Endothelial cell of umbilical vein (primary cell): ENCODE data around the gene NR1H3. TPM values are rescaled to one million over a fixed set of nuclear protein-coding genes. Genes with fewer than 3 reads are reported as not detected.

Experiments used
- BruUV-seq: library from RNA; stranded (reverse); fragments of 400-500 nt; replicated peaks from 2 replicates; lab custom pipeline; 2021; lab: Mats Ljungman, UMichigan
- CTCF ChIA-PET: fragments of 300-600, 350-600 bp; sonication (Branson Sonifier 250); formaldehyde crosslinking; loops from one replicate; lab custom pipeline; 2021; ENCODE audit warnings: antibody characterized with exemption, inconsistent platforms; lab: Charles Lee
- POLR2A ChIA-PET: fragments of 300-600, 350-600 bp; sonication (Branson Sonifier 250); formaldehyde crosslinking; loops from one replicate; lab custom pipeline; 2021; ENCODE audit warnings: antibody characterized with exemption, inconsistent platforms; lab: Charles Lee
- DNase-seq: peaks from one replicate; pipeline ENCODE4 v3.0.0-alpha.2; 2011; ENCODE audit warnings: low read depth, low spot score
- FAIRE-seq: peaks from 2 replicates; lab custom pipeline; 2011; peaks lifted over from hg19 to GRCh38; lab: Jason Lieb, UNC
- H2AFZ ChIP-seq: 2 replicates; pipeline ENCODE4 v1.6.0; 2012; ENCODE audit warnings: low read depth, low read length, control low read depth, inconsistent platforms
- H3K27ac ChIP-seq: 2 replicates; pipeline ENCODE4 v1.5.1; 2011; ENCODE audit warnings: low read depth, mild to moderate bottlenecking, control low read depth, low read length, moderate library complexity; ENCODE audit not compliant: insufficient read depth
- H3K27me3 ChIP-seq, 2 experiments: 2 replicates each; pipeline versions ENCODE4 v1.6.0 to v1.6.1; 2011; ENCODE audit warnings: low read length in 2 of 2, mixed read lengths in 1 of 2; ENCODE audit not compliant: control insufficient read depth in 2 of 2, insufficient read depth in 2 of 2
- H3K36me3 ChIP-seq, 2 experiments: 2 replicates in 1 of 2; 3 replicates in 1 of 2; pipeline ENCODE4 v1.5.1; 2011; ENCODE audit warnings: low read length in 2 of 2, mild to moderate bottlenecking in 1 of 2, moderate library complexity in 1 of 2; ENCODE audit not compliant: control insufficient read depth in 2 of 2, insufficient read depth in 2 of 2; ENCODE audit errors: extremely low read depth in 1 of 2
- H3K4me1 ChIP-seq: 3 replicates; pipeline ENCODE4 v1.5.1; 2011; ENCODE audit warnings: mild to moderate bottlenecking, low read length; ENCODE audit not compliant: control insufficient read depth, insufficient read depth; ENCODE audit errors: extremely low read depth
- H3K4me2 ChIP-seq: 2 replicates; pipeline ENCODE4 v1.6.1; 2011; ENCODE audit warnings: low read length, control low read depth, mixed read lengths; ENCODE audit not compliant: insufficient read depth
- H3K4me3 ChIP-seq, 3 experiments: fragments of 200-600 bp in 1 of 3; sonication (generic), shearing (Covaris generic) in 1 of 3; replicated peaks in 1 of 3; 2 replicates each; pipeline ENCODE4 v1.5.1; 2011 to 2016; ENCODE audit warnings: control low read depth in 3 of 3, low read length in 3 of 3, mild to moderate bottlenecking in 2 of 3, inconsistent platforms in 1 of 3, low read depth in 1 of 3, moderate library complexity in 1 of 3; ENCODE audit not compliant: insufficient read depth in 1 of 3
- H3K79me2 ChIP-seq: 2 replicates; pipeline ENCODE4 v1.6.0; 2012; ENCODE audit warnings: low read length, inconsistent platforms; ENCODE audit not compliant: control insufficient read depth, insufficient read depth
- H3K9ac ChIP-seq: replicated peaks from 2 replicates; pipeline ENCODE3; 2011; ENCODE audit warnings: low read length, control low read depth; ENCODE audit not compliant: insufficient read depth; ENCODE audit errors: extremely low read depth
- H3K9me1 ChIP-seq: replicated peaks from 3 replicates; pipeline ENCODE4 v1.6.0; 2011; ENCODE audit warnings: mild to moderate bottlenecking, low read length; ENCODE audit not compliant: control insufficient read depth, insufficient read depth; ENCODE audit errors: extremely low read depth
- H3K9me3 ChIP-seq: replicated peaks from 2 replicates; pipeline ENCODE4 v1.5.1; 2012; ENCODE audit warnings: low read length, inconsistent platforms; ENCODE audit not compliant: control insufficient read depth, insufficient read depth
- H4K20me1 ChIP-seq: replicated peaks from 2 replicates; pipeline ENCODE3; 2011; ENCODE audit warnings: mild to moderate bottlenecking, low read length; ENCODE audit not compliant: control insufficient read depth, insufficient read depth; ENCODE audit errors: extremely low read depth
- CTCF ChIP-seq, 2 donors: IDR thresholded peaks; 1 replicate in 1 of 2; 2 replicates in 1 of 2; pipeline ENCODE4 v1.5.1; 2011; ENCODE audit warnings: low read length in 2 of 2, mild to moderate bottlenecking in 2 of 2, moderate library complexity in 2 of 2, control low read depth in 1 of 2, inconsistent platforms in 1 of 2, low read depth in 1 of 2; ENCODE audit not compliant: insufficient read depth in 1 of 2; ENCODE audit errors: extremely low read depth in 1 of 2
- EZH2 ChIP-seq: IDR thresholded peaks from 2 replicates; pipeline ENCODE4 v1.6.1; 2012; ENCODE audit warnings: borderline replicate concordance, low read depth, mild to moderate bottlenecking, moderate library complexity, low read length, inconsistent platforms; ENCODE audit not compliant: severe bottlenecking
- FOS ChIP-seq: IDR thresholded peaks from 2 replicates; pipeline ENCODE4 v1.6.1; 2011; ENCODE audit warnings: mild to moderate bottlenecking, low read length, moderate library complexity, borderline replicate concordance; ENCODE audit not compliant: insufficient read depth
- GATA2 ChIP-seq: IDR thresholded peaks from 2 replicates; pipeline ENCODE4 v1.7.0; 2011; ENCODE audit warnings: low read depth, mild to moderate bottlenecking, moderate library complexity, mixed read lengths, low read length; ENCODE audit not compliant: insufficient read length, insufficient read depth
- JUN ChIP-seq: IDR thresholded peaks from 2 replicates; pipeline ENCODE4 v1.6.1; 2011; ENCODE audit warnings: borderline replicate concordance, low read depth; ENCODE audit not compliant: insufficient read length, insufficient read depth
- MAX ChIP-seq: IDR thresholded peaks from 2 replicates; pipeline ENCODE4 v1.6.1; 2011; ENCODE audit not compliant: insufficient read depth, insufficient read length
- MYC ChIP-seq: IDR thresholded peaks from one replicate; pipeline ENCODE4 v1.6.1; 2011; ENCODE audit warnings: mild to moderate bottlenecking, low read depth, low read length
- POLR2A ChIP-seq: IDR thresholded peaks from 2 replicates; pipeline ENCODE4 v1.6.1; 2012; ENCODE audit warnings: low read depth, mild to moderate bottlenecking, control low read depth, low read length
- POLR2AphosphoS5 ChIP-seq: IDR thresholded peaks from 2 replicates; pipeline ENCODE4 v1.6.1; 2012; ENCODE audit warnings: low read depth, mild to moderate bottlenecking, control low read depth, low read length, moderate library complexity; ENCODE audit not compliant: insufficient read depth
- dilution Hi-C: fragments of 300-500 bp; cut with MboI; formaldehyde crosslinking; loops from one replicate; pipeline ENCODE4 v1.15.0; 2019; ENCODE audit warnings: low sequenced_read_pairs; ENCODE audit not compliant: extremely low pct_ligation_motif_present
- intact Hi-C: fragments of 100-400 bp; cut with micrococcal nuclease; formaldehyde crosslinking; loops from one replicate; pipeline ENCODE4 v1.10.0; 2022
- polyA plus RNA-seq, 4 experiments: library from polyadenylated mRNA; depleted of rRNA in 3 of 4; stranded (reverse) in 3 of 4; unstranded in 1 of 4; fragments of >200 nt; gene quantifications; 2 replicates each; pipeline versions ENCODE4 v1.2.1 to v1.2.3, GENCODE V29; 2011 to 2012; ENCODE audit warnings: missing spikeins in 1 of 4
- total RNA-seq: library from RNA; stranded (reverse); gene quantifications from 2 replicates; pipeline ENCODE4 v1.2.3, GENCODE V29; 2021

Gene NR1H3
- total and polyA plus RNA-seq, 2 donors (not counting 3 experiments of a cell fraction or from before 2014, with no cell fraction given), result 9.8 to 16.3 TPM

GRCh38 chr11:47261291-47261800, 3.5 kb downstream of the NR1H3 start:
- intact Hi-C loops (no loop called here), dilution Hi-C loops (no loop called here)
- ChIA-PET CTCF (interaction anchor here (0.8 to 3.1 kb wide), 3 partner anchors 12 to 94 kb away, joined by 3 to 16 read pairs (median 7); no protein-coding TSS in a partner anchor), POLR2A (no interaction called here)
- Histone ChIP-seq H3K4me3 (no peak overlapping the region), H3K9ac (no peak overlapping the region), H3K27me3 (no peaks in the 10 kb centered on the region), H2AFZ (no peak overlapping the region), H3K9me1 (no peaks in the 10 kb centered on the region), H3K36me3 (no peaks in the 10 kb centered on the region), H3K9me3 (no peaks in the 10 kb centered on the region), H3K4me1 (peaks cover 27% of the 10 kb centered on the region), H3K4me2 (no peak overlapping the region), H3K27ac (no peak overlapping the region), H3K79me2 (no peaks in the 10 kb centered on the region), H4K20me1 (no peaks in the 10 kb centered on the region)
- BruUV-seq, result no TSS peak
- FAIRE-seq, result no peak
- no peak for DNase-seq
- no peak for TF ChIP-seq EZH2
- TF ChIP-seq CTCF (IDR thresholded peaks at IDR 0.05; ENCODE audit: extremely low read depth in 1 of 2, insufficient read depth in 1 of 2, low read depth in 1 of 2, low read length in 2 of 2), result no peak
- TF ChIP-seq POLR2A, result no peak
- no peak for TF ChIP-seq MYC
- TF ChIP-seq GATA2, result no peak
- TF ChIP-seq FOS, result no peak
- TF ChIP-seq MAX, result no peak
- TF ChIP-seq POLR2AphosphoS5, result no peak
- TF ChIP-seq JUN, result no peak
